Cerebellar nuclear complex (tissue), 1 donor: Measurements from ENCODE around the gene HOXD9.

Experiments used
- DNase-seq, 2 experiments: peaks; one replicate each; lab custom pipeline; 2025; lab: John Stamatoyannopoulos, UW

The HOXD9 gene

GRCh38 chr2:176122683-176123410 is at the start of gene HOXD9:
Gene HOXD9 (plus strand): TSS chr2:176122719. CDS start chr2:176122769, 50 bp downstream.
- DNase-seq = no peak

GRCh38 chr2:176072951-176073904 is 49.3 kb upstream of the HOXD9 start:
- no peak for DNase-seq

GRCh38 chr2:176074919-176075425 is 47.5 kb upstream of the HOXD9 start:
- no peak for DNase-seq

GRCh38 chr2:176075481-176075880 is 47.0 kb upstream of the HOXD9 start:
- DNase-seq = no peak

GRCh38 chr2:176076063-176076462 is 46.5 kb upstream of the HOXD9 start:
- no peak for DNase-seq

GRCh38 chr2:176076796-176077195 is 45.7 kb upstream of the HOXD9 start:
- DNase-seq = no peak

- no peak for DNase-seq
Measured at GRCh38 chr2:176078541-176079284, 43.8 kb upstream of the HOXD9 start.

- no peak for DNase-seq
Measured at GRCh38 chr2:176079285-176079830, 43.2 kb upstream of the HOXD9 start.

GRCh38 chr2:176079831-176080539 is 42.5 kb upstream of the HOXD9 start:
- DNase-seq = no peak

- DNase-seq = no peak
Measured at GRCh38 chr2:176080540-176081375, 41.8 kb upstream of the HOXD9 start.

GRCh38 chr2:176081376-176081836 is 41.1 kb upstream of the HOXD9 start:
- no peak for DNase-seq

GRCh38 chr2:176081837-176082524 is 40.5 kb upstream of the HOXD9 start:
- no peak for DNase-seq

GRCh38 chr2:176082525-176082823 is 40.0 kb upstream of the HOXD9 start:
- no peak for DNase-seq

- no peak for DNase-seq
Measured at GRCh38 chr2:176082824-176083751, 39.4 kb upstream of the HOXD9 start.

GRCh38 chr2:176083796-176084261 is 38.7 kb upstream of the HOXD9 start, which contains the start of gene EVX2:
Gene EVX2 (minus strand): TSS chr2:176083962. CDS start chr2:176083776, 186 bp downstream.
- DNase-seq = no peak

- DNase-seq = no peak
Measured at GRCh38 chr2:176084611-176085119, 37.9 kb upstream of the HOXD9 start.

GRCh38 chr2:176085120-176085788 is 37.3 kb upstream of the HOXD9 start:
- DNase-seq = no peak
